ENCODE measurements around the gene ACTMAP.

- TF ChIP-seq EZH2phosphoT487 (IDR thresholded peaks at IDR 0.05; ENCODE audit: borderline replicate concordance) (no peak), POLR2A (IDR thresholded peaks at IDR 0.05; ENCODE audit: borderline replicate concordance, extremely low read depth, insufficient read depth, insufficient read length) (no peak), CTCF (IDR thresholded peaks at IDR 0.05 in 2 of 3, conservative IDR thresholded peaks at IDR 0.05 in 1 of 3; ENCODE audit: borderline replicate concordance in 1 of 3, insufficient read depth in 1 of 3, low read depth in 2 of 3, low read length in 2 of 3) (no peak)
Observed at GRCh38 chr19:40776364-40776763, 26.1 kb upstream of the ACTMAP start.
